ENCODE data around the gene RTN4RL1.
A peak's percentile ranks its signal among the peaks of the same experiment; 100 is the strongest.

The RTN4RL1 gene

GRCh38 chr17:1965556-1966273 is 59.4 kb downstream of the RTN4RL1 start:
- peak overlapping the region; percentile 66 for H3K27ac ChIP-seq

GRCh38 chr17:1963250-1963649 is 61.9 kb downstream of the RTN4RL1 start:
- TF ChIP-seq ZFX (IDR thresholded peaks at IDR 0.05) (no peak), CTCF (conservative IDR thresholded peaks at IDR 0.05) (no peak)
- H3K27ac ChIP-seq = no peak overlapping the region

More at GRCh38 chr17:1965556-1966273, 59.4 kb downstream of the RTN4RL1 start:
- TF ChIP-seq CTCF (conservative IDR thresholded peaks at IDR 0.05) (no peak), ZFX (IDR thresholded peaks at IDR 0.05) (no peak)

GRCh38 chr17:1961189-1961588 is 63.9 kb downstream of the RTN4RL1 start:
- H3K27ac ChIP-seq = no peak overlapping the region
- TF ChIP-seq ZFX (IDR thresholded peaks at IDR 0.05) (no peak), CTCF (conservative IDR thresholded peaks at IDR 0.05) (no peak)

- H3K27ac ChIP-seq = no peak overlapping the region
- no peak for TF ChIP-seq CTCF (conservative IDR thresholded peaks at IDR 0.05)
- no peak for TF ChIP-seq ZFX (IDR thresholded peaks at IDR 0.05)
These were observed 64.6 kb downstream of the RTN4RL1 start for GRCh38 chr17:1960545-1960912.

- no peak for TF ChIP-seq ZFX (IDR thresholded peaks at IDR 0.05)
- TF ChIP-seq CTCF (conservative IDR thresholded peaks at IDR 0.05) = no peak
- no peak overlapping the region for H3K27ac ChIP-seq
These were observed 65.1 kb downstream of the RTN4RL1 start for GRCh38 chr17:1959871-1960544.

- no peak for TF ChIP-seq ZFX (IDR thresholded peaks at IDR 0.05)
- no peak for TF ChIP-seq CTCF (conservative IDR thresholded peaks at IDR 0.05)
These were observed 66.8 kb downstream of the RTN4RL1 start for GRCh38 chr17:1958134-1958881.

GRCh38 chr17:1957037-1957436 is 68.1 kb downstream of the RTN4RL1 start:
- TF ChIP-seq CTCF (conservative IDR thresholded peaks at IDR 0.05) = no peak
- no peak for TF ChIP-seq ZFX (IDR thresholded peaks at IDR 0.05)
- H3K27ac ChIP-seq = no peak overlapping the region

More at GRCh38 chr17:1958134-1958881, 66.8 kb downstream of the RTN4RL1 start:
- H3K27ac ChIP-seq = no peak overlapping the region

Data from C4-2B (cell line).